Caco-2 (cell line): ENCODE results near the gene EHD1. TPM values are rescaled to one million over a fixed set of nuclear protein-coding genes. Genes with fewer than 3 reads are reported as not detected.

Source experiments
- BruUV-seq: library from RNA; stranded (reverse); fragments of 400-500 nt; replicated peaks from 2 replicates; lab custom pipeline; 2021; lab: Mats Ljungman, UMichigan
- CTCF ChIA-PET: fragments of 300-600 bp; sonication (Branson Sonifier 250); formaldehyde crosslinking; loops from one replicate; lab custom pipeline; 2022; ENCODE audit warnings: antibody characterized with exemption; lab: Charles Lee
- POLR2A ChIA-PET: fragments of 300-600 bp; sonication (Branson Sonifier 250); formaldehyde crosslinking; loops from one replicate; lab custom pipeline; 2022; ENCODE audit warnings: antibody characterized with exemption; lab: Charles Lee
- DNase-seq, 2 experiments: peaks; one replicate each; pipeline versions ENCODE4 v3.0.0 to v3.0.0-alpha.2; 2020 to 2022
- H3K27me3 ChIP-seq: replicated peaks from 2 replicates; pipeline ENCODE4 v1.6.0; 2011; ENCODE audit warnings: low read length; ENCODE audit not compliant: control insufficient read depth, insufficient read depth
- H3K36me3 ChIP-seq: 2 replicates; pipeline ENCODE4 v1.5.1; 2011; ENCODE audit warnings: low read length; ENCODE audit not compliant: control insufficient read depth, insufficient read depth
- H3K4me1 ChIP-seq: fragments of 250-450 bp; sonication (Bioruptor Pico); 2 replicates; pipeline ENCODE4 v1.5.1; 2020; ENCODE audit warnings: mild to moderate bottlenecking
- H3K4me3 ChIP-seq: 2 replicates; pipeline ENCODE4 v1.5.1; 2011; ENCODE audit warnings: low read depth, mild to moderate bottlenecking, control low read depth, low read length
- H3K9me3 ChIP-seq: fragments of 250-450 bp; sonication (Bioruptor Pico); 2 replicates; pipeline ENCODE4 v1.5.1; 2020; ENCODE audit warnings: mild to moderate bottlenecking, moderate library complexity
- H3K27ac Mint-ChIP-seq: one replicate; pipeline ENCODE4 v1.8.0; 2022; ENCODE audit warnings: mixed read lengths; ENCODE audit not compliant: unreplicated experiment
- H3K27me3 Mint-ChIP-seq: one replicate; pipeline ENCODE4 v1.8.0; 2022; ENCODE audit warnings: mixed read lengths; ENCODE audit not compliant: insufficient read depth, unreplicated experiment
- H3K36me3 Mint-ChIP-seq: one replicate; pipeline ENCODE4 v1.8.0; 2022; ENCODE audit warnings: mild to moderate bottlenecking, mixed read lengths; ENCODE audit not compliant: insufficient read depth, unreplicated experiment
- H3K4me1 Mint-ChIP-seq: one replicate; pipeline ENCODE4 v1.8.0; 2022; ENCODE audit warnings: low read depth, mixed read lengths; ENCODE audit not compliant: unreplicated experiment
- H3K4me3 Mint-ChIP-seq: one replicate; pipeline ENCODE4 v1.8.0; 2022; ENCODE audit warnings: mild to moderate bottlenecking, moderate library complexity, mixed read lengths; ENCODE audit not compliant: unreplicated experiment
- H3K9me3 Mint-ChIP-seq: one replicate; pipeline ENCODE4 v1.8.0; 2022; ENCODE audit warnings: mixed read lengths; ENCODE audit not compliant: unreplicated experiment
- intact Hi-C: fragments of 100-400 bp; cut with micrococcal nuclease; formaldehyde crosslinking; loops from one replicate; pipeline ENCODE4 v1.10.0; 2022; ENCODE audit not compliant: unreplicated experiment
- total RNA-seq: library from RNA; stranded (reverse); gene quantifications from 2 replicates; pipeline ENCODE4 v1.2.3, GENCODE V29; 2022
- TF ChIP-seq, protein P1 (sequence below), 2 experiments: fragments of 200-600 bp in 1 of 2; IDR thresholded peaks; 1 replicate in 1 of 2; 2 replicates in 1 of 2; pipeline versions ENCODE4 v1.5.1 to v1.8.0; 2011 to 2022; ENCODE audit warnings: antibody characterized with exemption in 1 of 2, control low read depth in 1 of 2, inconsistent platforms in 1 of 2, low read depth in 1 of 2, low read length in 1 of 2, mild to moderate bottlenecking in 1 of 2, moderate library complexity in 1 of 2; ENCODE audit not compliant: insufficient read depth in 1 of 2, severe bottlenecking in 1 of 2, unreplicated experiment in 1 of 2

EHD1 gene
- total RNA-seq, 1 experiment from 2014 or later, result 129 TPM

GRCh38 chr11:64903291-64903833 lies 24.9 kb upstream of the EHD1 start:
- H3K9me3 ChIP-seq, result no peaks in the 10 kb centered on the region
- no peak overlapping the region for H3K4me3 ChIP-seq
- intact Hi-C loops, result no loop called here
- POLR2A ChIA-PET, result interaction anchor here (0.6 kb wide), 1 partner anchor 121 kb away, joined by 3 read pairs; no protein-coding TSS in a partner anchor
- no peak for DNase-seq
- H3K36me3 Mint-ChIP-seq, result peaks cover 19% of the 10 kb centered on the region
- peaks cover 1% of the 10 kb centered on the region; the same call in 1 of the 2 replicates for H3K36me3 ChIP-seq
- CTCF ChIA-PET, result no interaction called here
- TF ChIP-seq, protein P1, sequence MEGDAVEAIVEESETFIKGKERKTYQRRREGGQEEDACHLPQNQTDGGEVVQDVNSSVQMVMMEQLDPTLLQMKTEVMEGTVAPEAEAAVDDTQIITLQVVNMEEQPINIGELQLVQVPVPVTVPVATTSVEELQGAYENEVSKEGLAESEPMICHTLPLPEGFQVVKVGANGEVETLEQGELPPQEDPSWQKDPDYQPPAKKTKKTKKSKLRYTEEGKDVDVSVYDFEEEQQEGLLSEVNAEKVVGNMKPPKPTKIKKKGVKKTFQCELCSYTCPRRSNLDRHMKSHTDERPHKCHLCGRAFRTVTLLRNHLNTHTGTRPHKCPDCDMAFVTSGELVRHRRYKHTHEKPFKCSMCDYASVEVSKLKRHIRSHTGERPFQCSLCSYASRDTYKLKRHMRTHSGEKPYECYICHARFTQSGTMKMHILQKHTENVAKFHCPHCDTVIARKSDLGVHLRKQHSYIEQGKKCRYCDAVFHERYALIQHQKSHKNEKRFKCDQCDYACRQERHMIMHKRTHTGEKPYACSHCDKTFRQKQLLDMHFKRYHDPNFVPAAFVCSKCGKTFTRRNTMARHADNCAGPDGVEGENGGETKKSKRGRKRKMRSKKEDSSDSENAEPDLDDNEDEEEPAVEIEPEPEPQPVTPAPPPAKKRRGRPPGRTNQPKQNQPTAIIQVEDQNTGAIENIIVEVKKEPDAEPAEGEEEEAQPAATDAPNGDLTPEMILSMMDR (IDR thresholded peaks at IDR 0.05; ENCODE audit: insufficient read depth in 1 of 2, low read depth in 1 of 2, low read length in 1 of 2, severe bottlenecking in 1 of 2, unreplicated experiment in 1 of 2), result no peak
- no peaks in the 10 kb centered on the region for H3K27me3 Mint-ChIP-seq
- no peak overlapping the region for H3K27ac Mint-ChIP-seq
- H3K9me3 Mint-ChIP-seq, result no peaks in the 10 kb centered on the region
- no peaks in the 10 kb centered on the region for H3K4me1 ChIP-seq
- H3K4me3 Mint-ChIP-seq, result no peak overlapping the region
- H3K27me3 ChIP-seq, result no peaks in the 10 kb centered on the region
- no TSS peak for BruUV-seq
- no peaks in the 10 kb centered on the region for H3K4me1 Mint-ChIP-seq

GRCh38 chr11:64902102-64902900 lies 23.9 kb upstream of the EHD1 start:
- Mint-ChIP-seq H3K4me1 (no peaks in the 10 kb centered on the region), H3K27ac (no peak overlapping the region), H3K9me3 (no peaks in the 10 kb centered on the region), H3K27me3 (no peaks in the 10 kb centered on the region), H3K4me3 (no peak overlapping the region), H3K36me3 (peaks cover 20% of the 10 kb centered on the region)
- intact Hi-C loops, result no loop called here
- no peak for DNase-seq
- Histone ChIP-seq H3K4me1 (no peaks in the 10 kb centered on the region), H3K4me3 (no peak overlapping the region), H3K36me3 (peaks cover 1% of the 10 kb centered on the region; the same call in 1 of the 2 replicates), H3K27me3 (no peaks in the 10 kb centered on the region), H3K9me3 (no peaks in the 10 kb centered on the region)
- CTCF ChIA-PET, result interaction anchor here (0.6 to 0.8 kb wide), 3 partner anchors 14 to 373 kb away, joined by 3 to 4 read pairs (median 3); no protein-coding TSS in a partner anchor
- no TSS peak for BruUV-seq
- POLR2A ChIA-PET, result no interaction called here
- TF ChIP-seq, protein P1 (IDR thresholded peaks at IDR 0.05; ENCODE audit: insufficient read depth in 1 of 2, low read depth in 1 of 2, low read length in 1 of 2, severe bottlenecking in 1 of 2, unreplicated experiment in 1 of 2), result no peak

- TF ChIP-seq, protein P1 (IDR thresholded peaks at IDR 0.05; ENCODE audit: insufficient read depth in 1 of 2, low read depth in 1 of 2, low read length in 1 of 2, severe bottlenecking in 1 of 2, unreplicated experiment in 1 of 2), result no peak
- Histone ChIP-seq H3K9me3 (no peaks in the 10 kb centered on the region), H3K36me3 (no peaks in the 10 kb centered on the region; the same call in 1 of the 2 replicates), H3K27me3 (no peaks in the 10 kb centered on the region), H3K4me1 (no peaks in the 10 kb centered on the region), H3K4me3 (no peak overlapping the region)
- POLR2A ChIA-PET, result no interaction called here
- BruUV-seq, result no TSS peak
- Mint-ChIP-seq H3K4me3 (no peak overlapping the region), H3K27me3 (no peaks in the 10 kb centered on the region), H3K4me1 (no peaks in the 10 kb centered on the region), H3K9me3 (no peaks in the 10 kb centered on the region), H3K36me3 (peaks cover 25% of the 10 kb centered on the region), H3K27ac (no peak overlapping the region)
- intact Hi-C loops, result no loop called here
- CTCF ChIA-PET, result interaction anchor here (0.6 kb wide), 1 partner anchor 81 kb away, joined by 4 read pairs; no protein-coding TSS in a partner anchor
- no peak for DNase-seq
Measured at GRCh38 chr11:64900774-64901173, 22.4 kb upstream of the EHD1 start.
